Measurements from ENCODE around the gene EPB41L2. TPM values are rescaled to one million over a fixed set of nuclear protein-coding genes. Genes with fewer than 3 reads are reported as not detected.

Gene EPB41L2
- total RNA-seq, 4 donors from 2014 or later, result 57.2 to 116 (median 85.2) TPM

- no peak overlapping the region for H3K27ac ChIP-seq
- TF ChIP-seq EP300 (IDR thresholded peaks at IDR 0.05) (no peak), CTCF (IDR thresholded peaks at IDR 0.05) (no peak), POLR2AphosphoS5 (IDR thresholded peaks at IDR 0.05) (no peak), POLR2A (IDR thresholded peaks at IDR 0.05) (no peak)
- WGBS, 2 donors (ENCODE audit: low coverage in 1 of 2), result 96% methylated on average over 6 to 7 of the region's 7 CpGs
- H3K9me3 ChIP-seq, result no peaks in the 10 kb centered on the region
- no peaks in the 10 kb centered on the region for H3K36me3 ChIP-seq
- H3K4me3 ChIP-seq, result no peak overlapping the region
- no peak for ATAC-seq
- H3K27me3 ChIP-seq, result no peaks in the 10 kb centered on the region
- H3K4me1 ChIP-seq, result peaks cover 0 to 12% (median 0%) of the 10 kb centered on the region in 3 donors
Observed at GRCh38 chr6:131068165-131068564, 5.1 kb upstream of the EPB41L2 start.

GRCh38 chr6:131067521-131067920, 4.5 kb upstream of the EPB41L2 start:
- H3K4me1 ChIP-seq, result peaks cover 0 to 12% (median 0%) of the 10 kb centered on the region in 3 donors

GRCh38 chr6:131065824-131066171, 2.8 kb upstream of the EPB41L2 start:
- no peaks in the 10 kb centered on the region for H3K27me3 ChIP-seq
- no peaks in the 10 kb centered on the region for H3K36me3 ChIP-seq
- H3K9me3 ChIP-seq, result no peaks in the 10 kb centered on the region
- H3K4me1 ChIP-seq, result peaks cover 0 to 24% (median 0%) of the 10 kb centered on the region in 3 donors
- ATAC-seq, result no peak
- no peak overlapping the region for H3K27ac ChIP-seq
- H3K4me3 ChIP-seq, result no peak overlapping the region
- TF ChIP-seq CTCF (IDR thresholded peaks at IDR 0.05), result no peak
- no peak for TF ChIP-seq POLR2A (IDR thresholded peaks at IDR 0.05)
- TF ChIP-seq POLR2AphosphoS5 (IDR thresholded peaks at IDR 0.05), result no peak
- TF ChIP-seq EP300 (IDR thresholded peaks at IDR 0.05), result no peak

More at GRCh38 chr6:131067521-131067920, 4.5 kb upstream of the EPB41L2 start:
- Histone ChIP-seq H3K9me3 (no peaks in the 10 kb centered on the region), H3K27ac (no peak overlapping the region), H3K36me3 (no peaks in the 10 kb centered on the region), H3K4me3 (no peak overlapping the region), H3K27me3 (no peaks in the 10 kb centered on the region)
- WGBS, 2 donors (ENCODE audit: low coverage in 1 of 2), result 89 to 94% methylated on average over 6 of the region's 6 CpGs
- no peak for ATAC-seq
- no peak for TF ChIP-seq EP300 (IDR thresholded peaks at IDR 0.05)
- TF ChIP-seq CTCF (IDR thresholded peaks at IDR 0.05), result no peak
- no peak for TF ChIP-seq POLR2AphosphoS5 (IDR thresholded peaks at IDR 0.05)
- TF ChIP-seq POLR2A (IDR thresholded peaks at IDR 0.05), result no peak

GRCh38 chr6:131065112-131065823, 2.2 kb upstream of the EPB41L2 start:
- 78 to 94% methylated on average over 3 to 4 of the region's 4 CpGs for WGBS, 2 donors (ENCODE audit: low coverage in 1 of 2)
- H3K4me3 ChIP-seq, result no peak overlapping the region
- H3K4me1 ChIP-seq, result peaks cover 0 to 28% (median 0%) of the 10 kb centered on the region in 3 donors
- no peaks in the 10 kb centered on the region for H3K27me3 ChIP-seq
- no peaks in the 10 kb centered on the region for H3K36me3 ChIP-seq
- ATAC-seq, result no peak
- no peak for TF ChIP-seq CTCF (IDR thresholded peaks at IDR 0.05)
- TF ChIP-seq EP300 (IDR thresholded peaks at IDR 0.05), result no peak
- no peak for TF ChIP-seq POLR2AphosphoS5 (IDR thresholded peaks at IDR 0.05)
- no peak for TF ChIP-seq POLR2A (IDR thresholded peaks at IDR 0.05)
- H3K9me3 ChIP-seq, result no peaks in the 10 kb centered on the region
- H3K27ac ChIP-seq, result no peak overlapping the region

GRCh38 chr6:131063764-131064272, 773 bp upstream of the EPB41L2 start:
- no peaks in the 10 kb centered on the region for H3K27me3 ChIP-seq
- peak overlapping the region; percentile 79 to 93 for H3K4me3 ChIP-seq
- peaks cover 0 to 29% (median 0%) of the 10 kb centered on the region in 3 donors for H3K4me1 ChIP-seq
- H3K36me3 ChIP-seq, result no peaks in the 10 kb centered on the region
- ATAC-seq, result no peak
- H3K27ac ChIP-seq, result peak overlapping the region; percentile 68 to 90 (median 85)
- TF ChIP-seq CTCF (IDR thresholded peaks at IDR 0.05) (no peak), EP300 (IDR thresholded peaks at IDR 0.05) (no peak), POLR2AphosphoS5 (IDR thresholded peaks at IDR 0.05) (no peak), POLR2A (IDR thresholded peaks at IDR 0.05) (no peak)
- 13 to 14% methylated on average over 8 of the region's 8 CpGs for WGBS, 2 donors (ENCODE audit: low coverage in 1 of 2)
- H3K9me3 ChIP-seq, result no peaks in the 10 kb centered on the region
